Trophoblast cell (in vitro differentiated cells and primary cell): ENCODE data around the gene POLE.

ENCODE experiments used
- DNase-seq, 2 donors: peaks; one replicate each; pipeline ENCODE4 v3.0.0-alpha.2; 2016
- H2AFZ ChIP-seq: 2 replicates; pipeline ENCODE4 v1.6.1; 2013; ENCODE audit warnings: low read length, moderate library complexity, mild to moderate bottlenecking; ENCODE audit not compliant: insufficient read depth, poor library complexity
- H2AK5ac ChIP-seq: 2 replicates; pipeline ENCODE4 v1.6.1; 2013; ENCODE audit warnings: mild to moderate bottlenecking, low read length
- H2BK120ac ChIP-seq: 2 replicates; pipeline ENCODE4 v1.6.1; 2013; ENCODE audit warnings: low read length, mild to moderate bottlenecking, moderate library complexity; ENCODE audit not compliant: insufficient read depth, poor library complexity
- H2BK12ac ChIP-seq: 2 replicates; pipeline ENCODE4 v1.6.1; 2013; ENCODE audit warnings: mild to moderate bottlenecking, low read length, moderate library complexity
- H2BK5ac ChIP-seq: 2 replicates; pipeline ENCODE4 v1.6.1; 2013; ENCODE audit warnings: low read length, low read depth, moderate library complexity, mild to moderate bottlenecking; ENCODE audit not compliant: poor library complexity
- H3K14ac ChIP-seq: 2 replicates; pipeline ENCODE4 v1.6.1; 2013; ENCODE audit warnings: mild to moderate bottlenecking, low read length
- H3K18ac ChIP-seq: 2 replicates; pipeline ENCODE4 v1.6.1; 2013; ENCODE audit warnings: mild to moderate bottlenecking, low read length
- H3K23ac ChIP-seq: 2 replicates; pipeline ENCODE4 v1.6.1; 2013; ENCODE audit warnings: low read length
- H3K27ac ChIP-seq: 2 replicates; pipeline ENCODE4 v1.5.1; 2013; ENCODE audit warnings: low read depth, mild to moderate bottlenecking, inconsistent platforms, low read length, moderate library complexity
- H3K27me3 ChIP-seq: 2 replicates; pipeline ENCODE4 v1.6.1; 2013; ENCODE audit warnings: inconsistent platforms, mild to moderate bottlenecking, low read length, moderate library complexity; ENCODE audit not compliant: insufficient read depth
- H3K36me3 ChIP-seq, 2 experiments: 1 replicate in 1 of 2; 2 replicates in 1 of 2; pipeline ENCODE4 v1.6.1; 2013; ENCODE audit warnings: low read length in 2 of 2, mild to moderate bottlenecking in 2 of 2, moderate library complexity in 1 of 2; ENCODE audit not compliant: insufficient read depth in 2 of 2, control insufficient read depth in 1 of 2
- H3K4ac ChIP-seq: 2 replicates; pipeline ENCODE4 v1.6.1; 2013; ENCODE audit warnings: low read depth, mild to moderate bottlenecking, low read length, moderate library complexity
- H3K4me1 ChIP-seq, 2 experiments: 1 replicate in 1 of 2; 2 replicates in 1 of 2; pipeline ENCODE4 v1.6.1; 2013; ENCODE audit warnings: low read length in 2 of 2, mild to moderate bottlenecking in 2 of 2, moderate library complexity in 1 of 2; ENCODE audit not compliant: insufficient read depth in 2 of 2, control insufficient read depth in 1 of 2
- H3K4me2 ChIP-seq: 2 replicates; pipeline ENCODE4 v1.6.1; 2013; ENCODE audit warnings: inconsistent platforms, mild to moderate bottlenecking, low read length, moderate library complexity
- H3K4me3 ChIP-seq: 2 replicates; pipeline ENCODE4 v1.5.1; 2013; ENCODE audit warnings: mild to moderate bottlenecking, low read depth, low read length, inconsistent platforms
- H3K79me1 ChIP-seq: one replicate; pipeline ENCODE4 v1.6.1; 2013; ENCODE audit warnings: low read length
- H3K79me2 ChIP-seq: 2 replicates; pipeline ENCODE4 v1.6.1; 2013; ENCODE audit warnings: low read length, mild to moderate bottlenecking; ENCODE audit not compliant: control insufficient read depth, insufficient read depth, poor library complexity
- H3K9ac ChIP-seq: 2 replicates; pipeline ENCODE4 v1.6.1; 2013; ENCODE audit warnings: mild to moderate bottlenecking, low read length
- H3K9me3 ChIP-seq: 2 replicates; pipeline ENCODE4 v1.6.1; 2013; ENCODE audit warnings: low read depth, mild to moderate bottlenecking, control low read depth, inconsistent platforms, low read length; ENCODE audit not compliant: insufficient read depth
- H4K12ac ChIP-seq: 2 replicates; pipeline ENCODE4 v1.6.1; 2013; ENCODE audit warnings: low read depth, mild to moderate bottlenecking, low read length, moderate library complexity
- H4K8ac ChIP-seq: 2 replicates; pipeline ENCODE4 v1.6.1; 2013; ENCODE audit warnings: low read depth, mild to moderate bottlenecking, low read length, moderate library complexity
- H4K91ac ChIP-seq: one replicate; pipeline ENCODE4 v1.6.1; 2013; ENCODE audit warnings: low read depth, mild to moderate bottlenecking, low read length, moderate library complexity
- WGBS: extraction: QIAGEN DNeasy Blood & Tissue Kit; methylation state at CpG from one replicate; pipeline ENCODE4 v1.1.7; 2013; ENCODE audit warnings: missing lambda C conversion rate; ENCODE audit not compliant: insufficient read length, insufficient coverage; ENCODE audit errors: extremely low coverage; 5-methylcytosine and 5-hydroxymethylcytosine counted together

POLE gene

GRCh38 chr12:132677492-132677891 lies 9.7 kb downstream of the POLE start:
- no peak overlapping the region for H4K12ac ChIP-seq
- no peak overlapping the region for H2AK5ac ChIP-seq
- H2BK5ac ChIP-seq = no peak overlapping the region
- no peak overlapping the region for H3K23ac ChIP-seq
- no peak overlapping the region for H2AFZ ChIP-seq
- no peak overlapping the region for H3K14ac ChIP-seq
- no peaks in the 10 kb centered on the region for H3K4me1 ChIP-seq
- no peak overlapping the region for H4K8ac ChIP-seq
- no peaks in the 10 kb centered on the region for H3K27me3 ChIP-seq
- WGBS = no CpG with 5 or more reads among the region's 9 CpGs
- no peaks in the 10 kb centered on the region for H3K79me2 ChIP-seq
- no peak for DNase-seq
- no peaks in the 10 kb centered on the region for H3K79me1 ChIP-seq
- H3K36me3 ChIP-seq = peaks cover 56 to 65% of the 10 kb centered on the region in 2 experiments
- H2BK12ac ChIP-seq = no peak overlapping the region
- no peaks in the 10 kb centered on the region for H3K9me3 ChIP-seq
- H3K4me2 ChIP-seq = no peak overlapping the region
- no peak overlapping the region for H3K4me3 ChIP-seq
- H3K4ac ChIP-seq = no peak overlapping the region
- H2BK120ac ChIP-seq = no peak overlapping the region
- no peak overlapping the region for H3K9ac ChIP-seq
- H3K18ac ChIP-seq = no peak overlapping the region
- no peak overlapping the region for H3K27ac ChIP-seq
- H4K91ac ChIP-seq = no peak overlapping the region

GRCh38 chr12:132675757-132676432 lies 11.2 kb downstream of the POLE start:
- Histone ChIP-seq H3K9ac (no peak overlapping the region), H3K4ac (no peak overlapping the region), H4K8ac (no peak overlapping the region), H3K4me1 (no peaks in the 10 kb centered on the region), H3K27ac (no peak overlapping the region), H3K79me1 (no peaks in the 10 kb centered on the region), H2BK12ac (no peak overlapping the region), H3K4me3 (no peak overlapping the region), H4K91ac (no peak overlapping the region), H3K23ac (no peak overlapping the region), H3K36me3 (peaks cover 66 to 74% of the 10 kb centered on the region in 2 experiments), H2BK120ac (no peak overlapping the region), H4K12ac (no peak overlapping the region), H2AFZ (no peak overlapping the region), H3K9me3 (peaks cover 2% of the 10 kb centered on the region), H3K27me3 (no peaks in the 10 kb centered on the region), H3K18ac (no peak overlapping the region), H3K4me2 (no peak overlapping the region), H3K14ac (no peak overlapping the region), H2AK5ac (no peak overlapping the region), H3K79me2 (no peaks in the 10 kb centered on the region), H2BK5ac (no peak overlapping the region)
- WGBS = no CpG with 5 or more reads among the region's 14 CpGs
- DNase-seq = no peak

GRCh38 chr12:132674561-132674960 lies 12.6 kb downstream of the POLE start:
- Histone ChIP-seq H2BK120ac (no peak overlapping the region), H3K4me1 (no peaks in the 10 kb centered on the region), H3K27ac (no peak overlapping the region), H3K36me3 (peaks cover 68 to 74% of the 10 kb centered on the region in 2 experiments), H2AK5ac (no peak overlapping the region), H3K23ac (no peak overlapping the region), H3K79me1 (no peaks in the 10 kb centered on the region), H3K4me2 (no peak overlapping the region), H3K4ac (no peak overlapping the region), H3K4me3 (no peak overlapping the region), H3K9me3 (peaks cover 2% of the 10 kb centered on the region), H3K18ac (no peak overlapping the region), H2BK5ac (no peak overlapping the region), H4K12ac (no peak overlapping the region), H4K8ac (no peak overlapping the region), H3K14ac (no peak overlapping the region), H2AFZ (no peak overlapping the region), H2BK12ac (no peak overlapping the region), H4K91ac (no peak overlapping the region), H3K79me2 (no peaks in the 10 kb centered on the region), H3K9ac (no peak overlapping the region), H3K27me3 (no peaks in the 10 kb centered on the region)
- no peak for DNase-seq
- WGBS = no CpG with 5 or more reads among the region's 5 CpGs

- no peak overlapping the region for H4K12ac ChIP-seq
- no peak overlapping the region for H2BK12ac ChIP-seq
- H3K9me3 ChIP-seq = peaks cover 2% of the 10 kb centered on the region
- H3K4me3 ChIP-seq = no peak overlapping the region
- no peak overlapping the region for H2AFZ ChIP-seq
- no peaks in the 10 kb centered on the region for H3K27me3 ChIP-seq
- H2BK5ac ChIP-seq = no peak overlapping the region
- DNase-seq = no peak
- WGBS = no CpG with 5 or more reads among the region's 27 CpGs
- H3K9ac ChIP-seq = no peak overlapping the region
- H3K23ac ChIP-seq = no peak overlapping the region
- H2AK5ac ChIP-seq = no peak overlapping the region
- no peaks in the 10 kb centered on the region for H3K79me2 ChIP-seq
- no peaks in the 10 kb centered on the region for H3K4me1 ChIP-seq
- H3K4ac ChIP-seq = no peak overlapping the region
- no peak overlapping the region for H2BK120ac ChIP-seq
- peaks cover 72 to 75% of the 10 kb centered on the region in 2 experiments for H3K36me3 ChIP-seq
- H3K4me2 ChIP-seq = no peak overlapping the region
- no peak overlapping the region for H3K18ac ChIP-seq
- H3K79me1 ChIP-seq = no peaks in the 10 kb centered on the region
- no peak overlapping the region for H4K8ac ChIP-seq
- no peak overlapping the region for H3K14ac ChIP-seq
- no peak overlapping the region for H4K91ac ChIP-seq
- no peak overlapping the region for H3K27ac ChIP-seq
Measured at GRCh38 chr12:132673288-132674179, 13.6 kb downstream of the POLE start.
